ENCODE results near the gene DUS2.
"Not testable (repeated sequence)": the region's sequence is repeated elsewhere in the genome, so short reads cannot be mapped to it uniquely, and the experiment has no call there.

The DUS2 gene

GRCh38 chr16:68093816-68094613 lies 70.9 kb downstream of the DUS2 start:
- no peak for DNase-seq

- DNase-seq, result no peak
Observed at GRCh38 chr16:68094614-68094934, 71.5 kb downstream of the DUS2 start.

- no peak for DNase-seq
Observed at GRCh38 chr16:68096491-68096890, 73.4 kb downstream of the DUS2 start.

GRCh38 chr16:68097088-68097487 lies 74.0 kb downstream of the DUS2 start:
- DNase-seq, result no peak

- no peak for DNase-seq
Observed at GRCh38 chr16:68097895-68098294, 74.8 kb downstream of the DUS2 start.

GRCh38 chr16:68100488-68100887 lies 77.4 kb downstream of the DUS2 start:
- no peak for DNase-seq

GRCh38 chr16:68105611-68106010 lies 82.5 kb downstream of the DUS2 start:
- no peak for DNase-seq

- not testable (repeated sequence) for DNase-seq
Observed at GRCh38 chr16:68107230-68107928, 84.3 kb downstream of the DUS2 start.

GRCh38 chr16:68109156-68109555 lies 86.1 kb downstream of the DUS2 start:
- not testable (repeated sequence) for DNase-seq

- not testable (repeated sequence) for DNase-seq
Observed at GRCh38 chr16:68110611-68111010, 87.5 kb downstream of the DUS2 start.

- no peak for DNase-seq
Observed at GRCh38 chr16:68111379-68111778, 88.3 kb downstream of the DUS2 start.

GRCh38 chr16:68113059-68113761 lies 90.1 kb downstream of the DUS2 start:
- no peak for DNase-seq

- no peak for DNase-seq
Observed at GRCh38 chr16:68113765-68114240, 90.7 kb downstream of the DUS2 start.

GRCh38 chr16:68114939-68115338 lies 91.9 kb downstream of the DUS2 start:
- DNase-seq, result not testable (repeated sequence)

GRCh38 chr16:68115851-68116250 lies 92.8 kb downstream of the DUS2 start:
- no peak for DNase-seq

GRCh38 chr16:68116256-68116867 lies 93.3 kb downstream of the DUS2 start:
- no peak for DNase-seq

- DNase-seq, result no peak
Observed at GRCh38 chr16:68117884-68118283, 94.8 kb downstream of the DUS2 start.

- not testable (repeated sequence) for DNase-seq
Observed at GRCh38 chr16:68118954-68119353, 95.9 kb downstream of the DUS2 start.

- not testable (repeated sequence) for DNase-seq
Observed at GRCh38 chr16:68120496-68120895, 97.4 kb downstream of the DUS2 start.

GRCh38 chr16:68126395-68126794 lies 103.3 kb downstream of the DUS2 start:
- DNase-seq, result no peak

GRCh38 chr16:68128577-68129305 lies 105.7 kb downstream of the DUS2 start:
- no peak for DNase-seq

Measured in activated gamma-delta T cell (primary cell).